ENCODE data around the gene DCX. TPM values are rescaled to one million over a fixed set of nuclear protein-coding genes. Genes with fewer than 3 reads are reported as not detected.

DCX gene
- polyA plus RNA-seq, 3 donors = not detected

DNA sequence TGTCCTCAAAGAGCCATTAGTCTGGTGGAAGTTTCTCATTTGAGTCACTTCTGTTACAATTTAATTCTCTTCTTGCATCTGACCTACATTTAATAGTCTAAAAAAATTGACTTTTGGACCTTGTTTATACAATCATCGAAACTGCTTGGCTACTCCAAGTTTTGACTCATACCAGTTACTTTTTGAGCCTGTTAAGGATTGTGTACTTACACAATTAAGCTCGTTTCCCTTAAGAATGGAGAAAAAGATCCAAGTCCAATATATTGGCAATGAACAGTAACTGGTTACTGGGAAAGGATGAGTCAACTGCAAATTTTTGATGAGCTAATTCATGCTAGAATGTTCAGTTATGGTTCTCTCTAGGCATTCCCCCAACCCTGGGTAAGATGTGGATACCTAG is 58.2 kb downstream of the DCX start:
- TF ChIP-seq, protein P1, sequence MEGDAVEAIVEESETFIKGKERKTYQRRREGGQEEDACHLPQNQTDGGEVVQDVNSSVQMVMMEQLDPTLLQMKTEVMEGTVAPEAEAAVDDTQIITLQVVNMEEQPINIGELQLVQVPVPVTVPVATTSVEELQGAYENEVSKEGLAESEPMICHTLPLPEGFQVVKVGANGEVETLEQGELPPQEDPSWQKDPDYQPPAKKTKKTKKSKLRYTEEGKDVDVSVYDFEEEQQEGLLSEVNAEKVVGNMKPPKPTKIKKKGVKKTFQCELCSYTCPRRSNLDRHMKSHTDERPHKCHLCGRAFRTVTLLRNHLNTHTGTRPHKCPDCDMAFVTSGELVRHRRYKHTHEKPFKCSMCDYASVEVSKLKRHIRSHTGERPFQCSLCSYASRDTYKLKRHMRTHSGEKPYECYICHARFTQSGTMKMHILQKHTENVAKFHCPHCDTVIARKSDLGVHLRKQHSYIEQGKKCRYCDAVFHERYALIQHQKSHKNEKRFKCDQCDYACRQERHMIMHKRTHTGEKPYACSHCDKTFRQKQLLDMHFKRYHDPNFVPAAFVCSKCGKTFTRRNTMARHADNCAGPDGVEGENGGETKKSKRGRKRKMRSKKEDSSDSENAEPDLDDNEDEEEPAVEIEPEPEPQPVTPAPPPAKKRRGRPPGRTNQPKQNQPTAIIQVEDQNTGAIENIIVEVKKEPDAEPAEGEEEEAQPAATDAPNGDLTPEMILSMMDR (IDR thresholded peaks at IDR 0.05) = no peak
- no CpG with 5 or more reads among the region's 2 CpGs for WGBS (ENCODE audit: insufficient coverage)
- Histone ChIP-seq H3K79me2 (ENCODE audit: insufficient read depth, low read length) (no peaks in the 10 kb centered on the region), H3K36me3 (replicated peaks in 1 of 2; ENCODE audit: control insufficient read depth in 1 of 2, insufficient read depth in 2 of 2, low read length in 2 of 2) (no peaks in the 10 kb centered on the region), H3K9ac (ENCODE audit: insufficient read depth, low read length, poor library complexity, severe bottlenecking) (no peak overlapping the region), H2AFZ (ENCODE audit: insufficient read depth, low read depth, low read length, poor library complexity, severe bottlenecking) (no peak overlapping the region), H3K4me2 (replicated peaks; ENCODE audit: extremely low read depth, low read length, poor library complexity, severe bottlenecking) (no peak overlapping the region), H4K20me1 (ENCODE audit: insufficient read depth, low read length) (no peaks in the 10 kb centered on the region), H3K4me3 (replicated peaks in 1 of 3; ENCODE audit: low read depth in 2 of 3, low read length in 3 of 3) (no peak overlapping the region), H3K27me3 (ENCODE audit: control insufficient read depth in 2 of 2, insufficient read depth in 2 of 2, low read length in 2 of 2) (no peaks in the 10 kb centered on the region), H3K4me1 (ENCODE audit: control insufficient read depth in 1 of 2, insufficient read depth in 2 of 2, low read length in 2 of 2) (no peaks in the 10 kb centered on the region), H3K9me3 (replicated peaks in 1 of 2; ENCODE audit: control insufficient read depth in 1 of 2, insufficient read depth in 1 of 2, low read length in 2 of 2) (no peaks in the 10 kb centered on the region), H3K27ac (ENCODE audit: low read depth in 1 of 2, low read length in 2 of 2) (no peak overlapping the region)
- H3K4me1 Mint-ChIP-seq = no peaks in the 10 kb centered on the region
- H3K4me3 Mint-ChIP-seq = no peak overlapping the region
- no peaks in the 10 kb centered on the region for H3K36me3 Mint-ChIP-seq
- H3K9me3 Mint-ChIP-seq = peaks cover 0 to 3% (median 0%) of the 10 kb centered on the region in 7 donors
- peaks cover 0 to 7% (median 0%) of the 10 kb centered on the region in 3 donors for H3K27me3 Mint-ChIP-seq (ENCODE audit: low read depth in 3 of 3)
- H3K27ac Mint-ChIP-seq = no peak overlapping the region
- DNase-seq = no peak
- intact Hi-C loops (cut with micrococcal nuclease) = no loop called here

DNA sequence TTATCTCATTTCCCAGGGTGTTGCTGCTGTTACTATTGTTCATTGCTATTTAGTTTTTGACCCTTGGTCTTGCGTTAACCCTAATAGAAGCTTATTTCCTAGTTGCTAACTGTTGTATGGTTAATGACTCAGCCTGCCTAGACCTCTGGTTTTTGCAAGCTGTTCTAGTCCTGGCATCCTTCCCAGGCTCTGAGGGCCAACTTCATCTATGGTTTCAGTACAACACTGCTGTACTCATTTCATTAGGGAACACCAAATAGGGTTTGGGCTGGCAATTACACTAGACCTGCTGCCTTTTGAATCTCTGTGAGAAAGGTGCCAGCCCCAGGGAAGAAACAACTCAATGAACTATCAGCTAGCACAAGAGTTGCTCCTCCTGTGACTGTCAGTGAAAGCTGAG is 59.6 kb downstream of the DCX start:
- Histone ChIP-seq H3K4me1 (ENCODE audit: control insufficient read depth in 1 of 2, insufficient read depth in 2 of 2, low read length in 2 of 2) (no peaks in the 10 kb centered on the region), H3K27ac (ENCODE audit: low read depth in 1 of 2, low read length in 2 of 2) (no peak overlapping the region), H3K4me2 (replicated peaks; ENCODE audit: extremely low read depth, low read length, poor library complexity, severe bottlenecking) (no peak overlapping the region), H3K36me3 (replicated peaks in 1 of 2; ENCODE audit: control insufficient read depth in 1 of 2, insufficient read depth in 2 of 2, low read length in 2 of 2) (no peaks in the 10 kb centered on the region), H3K4me3 (replicated peaks in 1 of 3; ENCODE audit: low read depth in 2 of 3, low read length in 3 of 3) (no peak overlapping the region), H3K27me3 (ENCODE audit: control insufficient read depth in 2 of 2, insufficient read depth in 2 of 2, low read length in 2 of 2) (no peaks in the 10 kb centered on the region), H3K9me3 (replicated peaks in 1 of 2; ENCODE audit: control insufficient read depth in 1 of 2, insufficient read depth in 1 of 2, low read length in 2 of 2) (no peaks in the 10 kb centered on the region), H2AFZ (ENCODE audit: insufficient read depth, low read depth, low read length, poor library complexity, severe bottlenecking) (no peak overlapping the region), H3K79me2 (ENCODE audit: insufficient read depth, low read length) (no peaks in the 10 kb centered on the region), H4K20me1 (ENCODE audit: insufficient read depth, low read length) (no peaks in the 10 kb centered on the region), H3K9ac (ENCODE audit: insufficient read depth, low read length, poor library complexity, severe bottlenecking) (no peak overlapping the region)
- Mint-ChIP-seq H3K36me3 (no peaks in the 10 kb centered on the region), H3K27me3 (ENCODE audit: low read depth in 3 of 3) (peaks cover 0 to 9% (median 0%) of the 10 kb centered on the region in 3 donors), H3K27ac (no peak overlapping the region), H3K4me1 (no peaks in the 10 kb centered on the region), H3K4me3 (no peak overlapping the region), H3K9me3 (peaks cover 0 to 4% (median 2%) of the 10 kb centered on the region in 7 donors)
- TF ChIP-seq, protein P1 (IDR thresholded peaks at IDR 0.05) = no peak
- DNase-seq = no peak
- intact Hi-C loops (cut with micrococcal nuclease) = no loop called here
- WGBS (ENCODE audit: insufficient coverage) = no CpG with 5 or more reads among the region's 1 CpG
